Amniotic epithelial cell (primary cell): ENCODE results near the gene CSRNP2.
"Not testable (repeated sequence)": the region's sequence is repeated elsewhere in the genome, so short reads cannot be mapped to it uniquely, and the experiment has no call there.

Experiments
- DNase-seq: peaks from one replicate; pipeline ENCODE4 v3.0.0-alpha.2; 2010; ENCODE audit warnings: low read depth

CSRNP2 gene

DNA sequence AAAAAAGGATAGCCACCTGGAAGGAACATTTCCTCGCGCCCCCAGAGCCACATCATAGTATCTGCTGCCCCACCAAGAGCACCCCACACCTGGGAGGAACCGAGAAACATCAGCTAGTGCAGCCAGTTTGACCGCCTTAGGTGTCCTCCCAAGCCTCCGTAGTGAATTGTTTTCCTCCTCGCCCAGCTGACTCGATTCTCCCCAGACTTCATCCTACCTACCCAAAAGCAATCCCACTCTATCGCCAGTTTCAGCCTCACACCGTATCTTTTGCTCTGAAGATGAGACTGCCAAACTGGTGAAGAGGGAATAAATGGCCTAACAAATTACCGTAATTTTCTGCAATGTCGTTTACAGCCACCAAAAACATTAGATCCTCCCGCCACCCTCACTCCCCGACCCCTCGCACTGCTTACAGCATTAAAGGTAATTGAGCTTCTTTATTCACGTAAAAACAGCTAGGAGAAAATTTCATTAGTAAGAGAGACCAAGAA lies 56.0 kb downstream of the CSRNP2 start:
- no peak for DNase-seq

DNA sequence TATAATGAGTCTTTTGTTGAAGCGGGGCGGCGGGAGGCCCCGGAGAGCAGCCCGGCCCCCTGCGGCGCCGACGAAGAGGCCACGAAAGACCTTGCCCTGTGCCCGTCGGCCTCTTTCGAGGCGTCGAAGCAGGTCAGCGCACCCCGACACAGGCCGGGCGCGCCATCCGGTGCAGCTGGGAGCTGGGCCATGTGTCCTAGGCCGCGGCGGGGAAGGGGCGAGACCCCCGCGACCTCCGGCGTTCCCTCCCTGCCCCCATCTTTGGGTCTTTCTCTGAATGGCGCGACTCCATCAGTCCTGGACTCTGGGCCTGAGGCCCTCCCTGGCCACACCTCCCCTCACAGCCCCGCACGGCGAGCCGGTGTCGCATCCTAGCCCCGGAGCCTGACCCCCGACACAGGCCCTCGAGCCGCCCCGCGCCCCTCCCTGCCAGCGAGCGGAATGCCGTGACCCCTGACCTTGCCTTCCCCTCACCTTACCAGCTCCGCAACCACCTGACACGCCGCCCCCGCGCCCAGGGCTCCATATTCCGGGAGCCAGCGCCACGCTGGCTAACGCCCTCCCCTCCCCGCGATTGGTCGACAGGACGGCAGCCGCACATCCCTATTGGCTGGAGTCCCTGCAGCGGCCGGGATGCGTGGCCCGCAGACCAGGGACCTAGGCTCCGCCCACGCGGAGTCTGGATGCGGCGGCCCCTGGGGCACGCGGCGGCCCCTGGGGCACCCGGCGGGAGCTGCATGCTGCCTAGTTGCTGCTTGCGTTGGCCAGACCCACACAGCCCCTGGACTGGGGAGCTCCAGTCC lies 57.4 kb downstream of the CSRNP2 start, which contains the start of gene SLC11A2:
Gene SLC11A2 (minus strand): TSS at position 549 of the 803 bp plus-strand sequence. CDS start 15,656 bp downstream, outside the sequence.
- DNase-seq: peak; percentile 92

DNA sequence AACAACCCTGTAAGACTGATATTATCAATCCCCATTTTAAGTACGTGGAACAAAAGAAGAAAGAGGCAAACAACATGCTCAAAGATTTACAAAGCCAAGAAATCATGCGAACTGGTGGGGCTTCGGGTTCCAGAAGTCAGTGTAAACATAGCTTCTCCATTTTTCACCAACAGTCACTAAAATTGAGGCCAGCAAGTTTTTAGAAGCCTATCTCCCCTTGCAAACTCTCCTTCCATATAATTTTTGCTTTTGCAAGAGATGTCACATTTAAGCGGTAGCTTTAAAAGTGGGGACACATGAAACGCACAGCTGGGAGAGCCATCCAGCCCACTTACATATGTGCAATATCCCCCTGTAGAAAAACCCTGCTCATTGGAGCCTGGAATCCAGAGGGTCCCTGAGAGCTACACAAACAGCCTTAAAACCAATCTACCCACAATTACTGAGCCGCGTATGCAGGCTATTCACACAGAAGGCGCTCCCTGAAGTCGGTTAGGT lies 58.0 kb downstream of the CSRNP2 start:
- DNase-seq: peak; percentile 27

DNA sequence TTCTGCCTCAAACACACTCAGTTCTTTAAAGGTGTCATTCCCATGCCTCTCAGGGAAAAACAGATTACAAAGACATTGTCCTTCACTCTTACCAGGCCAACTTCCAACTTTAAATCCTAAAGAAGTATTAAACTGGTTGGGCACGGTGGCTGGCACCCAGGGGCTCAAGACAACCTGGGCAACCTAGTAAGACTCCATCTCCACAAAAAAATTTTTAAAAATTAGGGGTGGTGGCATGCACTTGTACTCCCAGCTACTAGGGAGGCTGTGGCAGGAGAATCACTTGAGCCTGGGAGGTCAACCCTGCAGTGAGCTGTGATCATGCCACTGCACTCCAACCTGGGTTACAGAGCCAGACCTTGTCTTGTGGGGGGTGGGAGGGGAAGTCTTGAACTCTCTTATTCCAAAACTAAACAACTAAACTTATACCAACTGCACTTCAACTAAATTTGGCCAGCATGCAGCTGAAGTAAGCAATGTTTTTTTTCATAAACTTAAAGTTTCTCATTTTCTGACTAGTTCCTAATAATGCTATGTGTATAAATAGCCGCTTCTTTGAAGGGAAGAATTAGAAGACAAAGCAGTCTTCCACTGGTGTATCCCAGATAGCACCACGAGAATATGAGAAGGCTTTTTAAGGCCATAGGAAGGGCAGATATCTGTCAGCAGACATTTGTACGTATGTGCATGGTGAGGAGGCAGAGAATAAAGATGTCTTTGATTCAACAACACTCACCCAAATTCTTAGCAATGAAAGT lies 59.6 kb downstream of the CSRNP2 start:
- peak; percentile 27 for DNase-seq

DNA sequence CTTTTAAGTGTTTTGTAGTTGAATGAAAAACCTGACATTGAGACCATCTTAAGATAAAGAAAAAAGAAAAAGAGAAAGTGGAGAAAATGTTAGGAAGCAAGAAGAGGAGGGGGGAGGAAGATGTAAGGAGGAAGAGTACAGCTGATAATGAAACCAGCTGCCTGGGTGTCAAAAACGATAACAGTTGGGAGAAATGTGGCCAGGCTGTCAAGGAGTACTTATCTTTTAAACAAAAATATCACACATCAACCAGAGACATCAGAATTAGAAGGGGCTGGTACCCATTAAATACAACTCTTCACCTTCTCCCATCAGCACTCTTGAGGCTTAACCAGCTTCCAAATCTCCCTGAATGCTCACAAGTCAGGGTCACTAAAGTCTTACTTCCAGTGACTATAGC lies 61.7 kb downstream of the CSRNP2 start:
- no peak for DNase-seq

DNA sequence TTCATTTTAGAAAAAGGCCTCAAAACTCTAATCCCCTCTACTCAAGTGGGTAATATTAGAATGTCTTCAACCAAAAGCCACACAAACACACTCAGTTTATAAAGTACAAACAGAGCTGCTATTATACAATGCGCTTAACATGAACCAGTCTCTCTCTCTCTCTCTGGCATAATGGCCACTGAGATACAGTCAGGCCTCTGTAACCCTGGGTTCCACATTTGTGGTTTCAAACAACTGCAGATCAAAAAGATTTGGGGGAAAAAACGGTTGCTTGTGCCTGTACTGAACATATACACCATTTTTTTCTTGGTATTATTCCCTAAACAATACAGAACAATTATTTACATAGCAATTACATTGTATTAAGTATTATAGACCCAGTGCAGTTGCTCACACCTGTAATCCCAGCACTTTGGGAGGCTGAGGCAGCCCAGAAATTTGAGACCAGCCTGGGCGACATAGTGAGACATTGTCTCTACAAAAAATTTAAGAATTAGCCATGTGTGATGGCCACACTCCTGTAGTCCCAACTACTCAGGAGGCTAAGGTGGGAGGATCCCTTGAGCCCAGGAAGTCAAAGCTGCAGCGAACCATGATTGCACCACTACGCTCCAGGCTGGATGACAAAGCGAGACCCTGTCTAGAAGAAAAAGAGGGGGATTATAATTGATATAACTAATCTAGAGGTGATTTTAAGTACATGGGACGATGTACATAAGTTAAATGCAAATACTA lies 62.8 kb downstream of the CSRNP2 start:
- DNase-seq: no peak

DNA sequence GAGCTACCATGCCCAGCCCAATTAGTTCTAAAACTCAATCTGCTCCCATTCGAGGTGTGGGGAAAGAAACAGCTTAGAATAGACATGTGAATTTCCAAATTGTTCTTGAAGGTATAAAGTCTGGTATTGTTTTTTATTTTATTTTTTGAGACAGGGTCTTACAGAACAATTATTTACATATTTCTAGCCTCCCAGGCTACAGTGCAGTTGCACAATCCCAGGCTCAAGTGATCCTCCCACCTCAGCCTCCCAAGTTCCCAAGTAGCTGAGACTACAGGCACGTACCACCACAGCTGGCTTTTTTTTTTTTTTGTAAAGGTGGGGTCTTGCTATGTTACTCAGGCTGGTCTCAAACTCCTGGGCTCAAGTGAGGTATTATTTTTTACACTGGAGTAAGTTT lies 63.5 kb downstream of the CSRNP2 start:
- no peak for DNase-seq

DNA sequence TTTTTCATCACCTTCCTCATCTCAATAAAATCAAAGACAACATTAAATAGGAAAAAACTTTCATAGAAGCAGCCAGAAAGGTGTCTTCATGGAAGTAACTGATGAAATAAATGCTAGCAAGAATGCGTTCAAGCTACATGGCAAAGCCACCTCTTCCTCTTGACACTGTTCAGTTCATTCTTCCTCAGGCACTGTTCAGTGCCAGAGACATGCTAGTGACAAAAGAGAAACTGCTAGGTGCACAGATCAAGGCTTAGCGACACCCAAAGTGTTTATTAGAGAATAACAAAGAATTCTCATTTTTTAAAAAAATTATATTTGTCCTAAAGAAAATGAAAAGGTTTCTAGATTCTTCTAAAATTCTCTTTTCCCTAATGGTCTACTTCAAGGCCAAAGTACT lies 64.4 kb downstream of the CSRNP2 start:
- no peak for DNase-seq

DNA sequence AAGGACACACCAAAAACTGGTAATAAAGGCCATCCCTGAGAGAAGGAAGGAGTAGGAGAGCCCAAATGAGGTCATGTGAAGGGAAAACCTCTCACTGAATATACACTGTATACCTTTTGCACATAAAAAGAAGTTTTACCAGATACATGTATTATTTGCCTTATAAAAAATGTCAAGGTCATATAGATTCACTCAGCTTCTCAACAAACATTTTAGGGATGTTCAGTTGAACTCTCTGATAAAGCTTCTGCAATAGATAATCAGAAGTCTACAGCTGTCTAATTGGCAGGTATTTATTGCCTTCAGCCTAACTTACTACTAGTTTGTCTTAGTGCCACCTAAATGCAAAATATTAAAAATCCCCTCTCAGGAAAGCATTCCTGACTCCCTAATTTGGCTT lies 65.9 kb downstream of the CSRNP2 start:
- DNase-seq: no peak

DNA sequence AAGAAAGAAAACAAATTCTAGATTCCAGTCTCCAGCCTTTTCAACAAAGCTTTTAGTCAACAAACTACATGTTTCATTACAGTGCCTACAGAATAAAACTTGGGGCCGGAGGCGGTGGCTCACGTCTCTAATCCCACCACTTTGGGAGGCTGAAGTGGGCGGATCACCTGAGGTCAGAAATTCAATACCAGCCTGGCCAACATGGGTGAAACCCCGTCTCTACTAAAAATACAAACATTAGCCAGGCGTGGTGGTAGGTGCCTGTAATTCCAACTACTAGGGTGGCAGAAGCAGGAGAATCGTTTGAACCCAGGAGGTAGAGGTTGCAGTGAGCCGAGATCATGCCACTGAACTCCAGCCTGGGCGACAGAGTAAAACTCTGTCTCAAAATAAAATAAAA lies 68.9 kb downstream of the CSRNP2 start:
- not testable (repeated sequence) for DNase-seq

DNA sequence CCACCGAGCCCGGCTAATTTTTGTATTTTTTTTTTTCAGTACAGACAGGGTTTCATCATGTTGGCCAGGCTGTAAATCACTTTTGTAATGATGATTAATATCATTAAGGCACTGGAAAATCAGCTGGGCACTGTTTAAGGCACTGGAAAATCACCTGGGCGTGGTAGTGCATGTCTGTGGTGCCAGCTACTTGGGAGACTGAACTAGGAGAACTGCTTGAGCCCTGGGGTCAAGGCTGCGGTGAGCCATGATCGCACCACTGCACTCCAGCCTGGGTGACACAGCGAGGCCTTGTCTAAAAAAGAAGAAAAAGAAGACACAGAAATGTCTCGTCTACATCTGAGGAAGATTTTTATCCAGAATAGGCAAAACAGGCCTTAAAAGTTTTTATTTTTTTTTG lies 70.0 kb downstream of the CSRNP2 start:
- DNase-seq: no peak

DNA sequence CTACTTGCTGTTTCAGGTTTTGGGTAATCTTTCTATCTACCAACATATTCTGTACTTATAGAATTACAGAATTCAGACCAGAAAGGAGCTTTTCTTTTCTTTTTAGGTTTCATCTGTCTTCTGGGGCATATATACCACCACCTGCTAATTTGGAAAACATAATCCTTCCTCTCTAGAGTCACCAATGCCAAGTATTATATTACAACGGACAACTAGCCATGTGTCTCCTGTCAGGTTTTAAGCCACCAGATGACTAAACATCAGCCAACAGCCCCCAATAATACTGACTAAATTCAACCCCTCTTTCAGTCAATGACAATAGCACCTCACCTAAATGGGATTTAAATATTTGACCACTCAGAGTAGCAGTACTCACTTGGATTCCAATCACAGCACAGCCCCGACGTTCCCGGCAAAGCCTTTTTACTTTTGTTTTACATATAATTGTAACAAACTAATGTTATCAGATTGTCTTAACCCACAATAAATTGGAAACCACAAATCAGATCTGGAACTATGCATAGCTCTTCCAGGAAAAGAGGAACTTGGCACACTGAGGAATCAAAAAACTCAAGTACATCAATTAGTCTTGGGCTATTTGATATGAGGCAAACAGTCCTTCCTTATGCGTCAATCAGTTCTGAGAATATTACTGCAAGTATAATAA lies 70.7 kb downstream of the CSRNP2 start:
- no peak for DNase-seq

DNA sequence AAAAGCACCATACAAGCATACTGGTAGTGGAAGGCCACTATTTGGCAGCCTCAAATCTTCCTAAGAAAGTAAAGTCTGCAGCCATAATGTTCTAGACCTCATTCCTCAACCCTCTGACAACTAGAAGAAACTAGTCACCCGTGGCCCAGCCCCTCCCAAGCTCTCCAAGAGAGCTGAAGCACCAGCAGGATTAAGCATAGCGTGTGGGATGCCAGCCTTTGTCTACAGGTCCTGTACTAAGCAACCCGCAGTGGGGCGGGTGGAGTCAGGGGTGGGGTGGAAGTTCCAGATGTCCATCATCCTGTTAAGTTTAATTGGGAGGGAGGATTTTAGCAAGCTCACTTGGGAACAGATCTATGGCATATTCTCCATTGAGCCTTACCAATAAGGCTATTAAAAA lies 71.4 kb downstream of the CSRNP2 start:
- peak; percentile 40 for DNase-seq
